Smooth muscle cell (in vitro differentiated cells): ENCODE measurements around the gene ABCA13. TPM values are rescaled to one million over a fixed set of nuclear protein-coding genes. Genes with fewer than 3 reads are reported as not detected.

Experiments
- DNase-seq: peaks from one replicate; lab custom pipeline; 2025; ENCODE audit not compliant: unreplicated experiment; lab: John Stamatoyannopoulos, UW
- H2AFZ ChIP-seq: fragments of 200-600 bp; sonication (generic); 2 replicates; pipeline ENCODE4 v1.6.0; 2016; ENCODE audit warnings: antibody characterized with exemption, low read depth, mild to moderate bottlenecking
- H3F3A ChIP-seq: fragments of 200-600 bp; sonication (generic); 2 replicates; pipeline ENCODE4 v1.6.0; 2017; ENCODE audit warnings: antibody characterized with exemption, low read depth
- H3K27ac ChIP-seq: fragments of 200-600 bp; sonication (generic); 2 replicates; pipeline ENCODE4 v1.5.1; 2016; ENCODE audit warnings: low read depth, mild to moderate bottlenecking
- H3K27me3 ChIP-seq: fragments of 200-600 bp; sonication (generic); 2 replicates; pipeline ENCODE4 v1.6.1; 2016; ENCODE audit warnings: low read depth, mild to moderate bottlenecking
- H3K36me3 ChIP-seq: fragments of 200-600 bp; sonication (generic); 2 replicates; pipeline ENCODE4 v1.5.1; 2016; ENCODE audit warnings: low read depth
- H3K4me1 ChIP-seq: fragments of 200-600 bp; sonication (generic); 2 replicates; pipeline ENCODE4 v1.5.1; 2016; ENCODE audit warnings: low read depth
- H3K4me2 ChIP-seq: fragments of 200-600 bp; sonication (generic); 2 replicates; pipeline ENCODE4 v1.6.0; 2016; ENCODE audit warnings: mild to moderate bottlenecking
- H3K4me3 ChIP-seq: fragments of 200-600 bp; sonication (generic); 2 replicates; pipeline ENCODE4 v1.5.1; 2016; ENCODE audit warnings: mild to moderate bottlenecking
- H3K79me2 ChIP-seq: fragments of 200-600 bp; sonication (generic); 2 replicates; pipeline ENCODE4 v1.6.0; 2016; ENCODE audit warnings: low read depth, mild to moderate bottlenecking
- H3K9ac ChIP-seq: fragments of 200-600 bp; sonication (generic); 2 replicates; pipeline ENCODE4 v1.6.0; 2016; ENCODE audit warnings: low read depth
- H3K9me3 ChIP-seq: fragments of 200-600 bp; sonication (generic); replicated peaks from 2 replicates; pipeline ENCODE4 v1.5.1; 2016; ENCODE audit warnings: low read depth
- H4K20me1 ChIP-seq: fragments of 200-600 bp; sonication (generic); 2 replicates; pipeline ENCODE4 v1.6.0; 2016; ENCODE audit warnings: low read depth
- CTCF ChIP-seq: fragments of 200-600 bp; sonication (generic); IDR thresholded peaks from 2 replicates; pipeline ENCODE4 v1.5.1; 2017; ENCODE audit warnings: borderline replicate concordance, mild to moderate bottlenecking, antibody characterized with exemption; ENCODE audit not compliant: insufficient read depth, poor library complexity, severe bottlenecking
- WGBS: methylation state at CpG from one replicate; pipeline ENCODE4 v1.1.7; 2016; ENCODE audit warnings: low lambda C conversion rate; 5-methylcytosine and 5-hydroxymethylcytosine counted together
- polyA plus RNA-seq: library from polyadenylated mRNA; unstranded; fragments of >200 nt; fragmentation: Nextera tagmentation; extraction: Ambion mirVana; gene quantifications from 2 replicates; pipeline ENCODE4 v1.2.1, GENCODE V29; 2016
- total RNA-seq: library from RNA; depleted of rRNA; stranded (reverse); fragments of >200 nt; gene quantifications from 2 replicates; pipeline ENCODE4 v1.2.3, GENCODE V29; 2014

ABCA13 gene
- total and polyA plus RNA-seq, 2 experiments from 2014 or later: not detected

- Histone ChIP-seq H3K36me3 (no peaks in the 10 kb centered on the region), H2AFZ (no peak overlapping the region), H3K4me1 (no peaks in the 10 kb centered on the region), H3K9ac (no peak overlapping the region), H3K9me3 (no peaks in the 10 kb centered on the region), H3F3A (no peaks in the 10 kb centered on the region), H3K79me2 (no peaks in the 10 kb centered on the region), H3K27ac (no peak overlapping the region), H3K27me3 (no peaks in the 10 kb centered on the region), H3K4me3 (no peak overlapping the region), H4K20me1 (no peaks in the 10 kb centered on the region), H3K4me2 (no peak overlapping the region)
- DNase-seq: no peak
- TF ChIP-seq CTCF: no peak
- WGBS: 73% methylated on average over 1 of the region's 1 CpG
Observed at GRCh38 chr7:48209004-48209600, 37.8 kb downstream of the ABCA13 start.

GRCh38 chr7:48213226-48213625 is 42.0 kb downstream of the ABCA13 start:
- WGBS: 97% methylated on average over 1 of the region's 1 CpG
- Histone ChIP-seq H3K27me3 (no peaks in the 10 kb centered on the region), H3K9ac (no peak overlapping the region), H3K36me3 (no peaks in the 10 kb centered on the region), H3K27ac (no peak overlapping the region), H4K20me1 (no peaks in the 10 kb centered on the region), H3K4me3 (no peak overlapping the region), H3K9me3 (no peaks in the 10 kb centered on the region), H3F3A (no peaks in the 10 kb centered on the region), H3K4me1 (no peaks in the 10 kb centered on the region), H3K4me2 (no peak overlapping the region), H3K79me2 (no peaks in the 10 kb centered on the region), H2AFZ (no peak overlapping the region)
- no peak for TF ChIP-seq CTCF
- DNase-seq: no peak

GRCh38 chr7:48217266-48217665 is 46.0 kb downstream of the ABCA13 start:
- WGBS: 97% methylated on average over 1 of the region's 1 CpG
- no peaks in the 10 kb centered on the region for H3F3A ChIP-seq
- H3K9me3 ChIP-seq: no peaks in the 10 kb centered on the region
- no peaks in the 10 kb centered on the region for H3K36me3 ChIP-seq
- H3K9ac ChIP-seq: no peak overlapping the region
- H3K27me3 ChIP-seq: no peaks in the 10 kb centered on the region
- no peak for DNase-seq
- no peaks in the 10 kb centered on the region for H3K4me1 ChIP-seq
- no peak overlapping the region for H2AFZ ChIP-seq
- H4K20me1 ChIP-seq: no peaks in the 10 kb centered on the region
- no peak overlapping the region for H3K4me3 ChIP-seq
- H3K79me2 ChIP-seq: no peaks in the 10 kb centered on the region
- no peak overlapping the region for H3K4me2 ChIP-seq
- H3K27ac ChIP-seq: no peak overlapping the region
- no peak for TF ChIP-seq CTCF

- no peak overlapping the region for H2AFZ ChIP-seq
- H3K9me3 ChIP-seq: no peaks in the 10 kb centered on the region
- H3F3A ChIP-seq: no peaks in the 10 kb centered on the region
- no peak overlapping the region for H3K27ac ChIP-seq
- no peak overlapping the region for H3K4me2 ChIP-seq
- no peak for TF ChIP-seq CTCF
- no peaks in the 10 kb centered on the region for H3K4me1 ChIP-seq
- no peaks in the 10 kb centered on the region for H3K79me2 ChIP-seq
- DNase-seq: no peak
- H4K20me1 ChIP-seq: no peaks in the 10 kb centered on the region
- no peaks in the 10 kb centered on the region for H3K36me3 ChIP-seq
- H3K4me3 ChIP-seq: no peak overlapping the region
- H3K27me3 ChIP-seq: no peaks in the 10 kb centered on the region
- H3K9ac ChIP-seq: no peak overlapping the region
Observed at GRCh38 chr7:48217753-48218152, 46.5 kb downstream of the ABCA13 start.
